ENCODE data around the gene DNPH1. TPM values are rescaled to one million over a fixed set of nuclear protein-coding genes. Genes with fewer than 3 reads are reported as not detected.

Gene DNPH1
- total RNA-seq, 1 experiment from 2014 or later: 91.0 TPM

DNA sequence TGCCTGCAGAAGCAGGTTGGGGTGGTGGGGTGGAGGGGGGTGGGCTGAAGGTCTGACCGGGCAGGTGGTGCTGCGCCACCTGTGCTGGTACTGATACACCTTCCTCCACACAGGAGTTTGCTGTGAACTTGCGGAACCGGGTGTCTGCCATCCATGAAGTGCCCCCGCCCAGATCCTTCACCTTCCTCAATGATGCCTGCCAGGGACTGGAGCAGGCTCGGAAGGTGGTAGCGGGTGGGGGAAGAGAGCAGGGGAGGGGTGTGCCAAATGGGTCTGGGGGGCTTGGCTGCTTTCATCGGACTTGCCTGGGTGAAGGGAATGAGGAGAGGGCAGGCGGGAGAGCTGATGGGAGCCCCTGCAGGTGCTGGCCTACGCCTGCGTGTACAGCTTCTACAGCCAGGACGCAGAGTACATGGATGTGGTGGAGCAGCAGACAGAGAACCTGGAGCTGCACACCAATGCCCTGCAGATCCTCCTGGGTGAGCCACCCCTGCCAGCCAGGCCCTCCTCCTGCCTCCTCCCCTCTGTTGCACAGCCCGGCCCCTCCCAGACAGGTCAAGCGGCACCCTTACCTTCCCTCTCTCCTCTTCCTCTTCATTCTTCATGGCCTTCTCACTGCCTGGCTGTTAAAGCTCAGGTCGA is 6.7 kb downstream of the DNPH1 start:
- POLR2A ChIA-PET: interaction anchor here (0.5 to 0.9 kb wide), 2 partner anchors 15 to 163 kb away, joined by 3 read pairs; partner anchors contain the start of genes KLC4 and MRPL2
- H3K36me3 Mint-ChIP-seq (ENCODE audit: insufficient read depth, unreplicated experiment): peaks cover 45% of the 10 kb centered on the region
- no peak for DNase-seq (ENCODE audit: unreplicated experiment)
- no peaks in the 10 kb centered on the region for H3K9me3 Mint-ChIP-seq (ENCODE audit: unreplicated experiment)
- H3K27me3 Mint-ChIP-seq (ENCODE audit: insufficient read depth, unreplicated experiment): no peaks in the 10 kb centered on the region
- intact Hi-C loops (cut with micrococcal nuclease): no loop called here
- no TSS peak for BruUV-seq (replicated peaks)
- H3K4me1 Mint-ChIP-seq (ENCODE audit: insufficient read depth, unreplicated experiment): peaks cover 18% of the 10 kb centered on the region
- CTCF ChIA-PET: interaction anchor here (0.6 kb wide), 1 partner anchor 11 kb away, joined by 3 read pairs; no protein-coding TSS in a partner anchor
- no peak overlapping the region for H3K4me3 Mint-ChIP-seq (ENCODE audit: unreplicated experiment)
- no peak for TF ChIP-seq CTCF (IDR thresholded peaks at IDR 0.05; ENCODE audit: unreplicated experiment)
- no peak overlapping the region for H3K27ac Mint-ChIP-seq (ENCODE audit: low read depth, unreplicated experiment)

- H3K9me3 Mint-ChIP-seq (ENCODE audit: unreplicated experiment): no peaks in the 10 kb centered on the region
Measured at GRCh38 chr6:43221046-43221972, 8.0 kb downstream of the DNPH1 start.

DNA sequence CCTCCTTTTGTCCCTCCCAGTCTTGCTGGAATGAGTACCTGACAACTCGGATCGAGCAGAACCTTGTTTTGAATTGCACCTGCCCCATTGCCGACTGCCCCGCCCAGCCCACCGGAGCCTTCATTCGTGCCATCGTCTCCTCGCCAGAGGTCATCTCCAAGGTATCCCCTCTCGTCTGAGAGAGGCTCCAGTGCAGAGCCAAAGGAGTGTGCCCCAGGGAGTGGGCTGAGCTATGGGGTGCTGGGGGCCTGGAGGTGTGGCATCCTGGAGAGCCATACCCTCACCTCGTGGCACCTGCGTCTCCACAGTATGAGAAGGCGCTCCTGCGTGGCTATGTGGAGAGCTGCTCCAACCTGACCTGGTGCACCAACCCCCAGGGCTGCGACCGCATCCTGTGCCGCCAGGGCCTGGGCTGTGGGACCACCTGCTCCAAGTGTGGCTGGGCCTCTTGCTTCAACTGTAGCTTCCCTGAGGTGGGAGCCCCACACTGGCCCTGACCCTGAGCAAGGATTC is 8.8 kb downstream of the DNPH1 start:
- H3K27me3 Mint-ChIP-seq (ENCODE audit: insufficient read depth, unreplicated experiment): no peaks in the 10 kb centered on the region
- BruUV-seq (replicated peaks): no TSS peak
- ChIA-PET CTCF (interaction anchor here (1.3 kb wide), 1 partner anchor 8 kb away, joined by 7 read pairs; the partner anchor contains the start of gene DNPH1), POLR2A (interaction anchor here (0.6 to 1.5 kb wide), 4 partner anchors 8 to 162 kb away, joined by 3 to 6 read pairs (median 4); partner anchors contain the start of genes DNPH1, KLC4, MRPL2 and SRF)
- H3K9me3 Mint-ChIP-seq (ENCODE audit: unreplicated experiment): no peaks in the 10 kb centered on the region
- H3K4me1 Mint-ChIP-seq (ENCODE audit: insufficient read depth, unreplicated experiment): peaks cover 18% of the 10 kb centered on the region
- intact Hi-C loops (cut with micrococcal nuclease): no loop called here
- DNase-seq (ENCODE audit: unreplicated experiment): no peak
- no peak overlapping the region for H3K4me3 Mint-ChIP-seq (ENCODE audit: unreplicated experiment)
- TF ChIP-seq CTCF (IDR thresholded peaks at IDR 0.05; ENCODE audit: unreplicated experiment): no peak
- H3K36me3 Mint-ChIP-seq (ENCODE audit: insufficient read depth, unreplicated experiment): peaks cover 41% of the 10 kb centered on the region
- H3K27ac Mint-ChIP-seq (ENCODE audit: low read depth, unreplicated experiment): no peak overlapping the region

More at GRCh38 chr6:43221046-43221972, 8.0 kb downstream of the DNPH1 start:
- intact Hi-C loops (cut with micrococcal nuclease): no loop called here
- Mint-ChIP-seq H3K27ac (ENCODE audit: low read depth, unreplicated experiment) (peak overlapping the region; percentile 75), H3K36me3 (ENCODE audit: insufficient read depth, unreplicated experiment) (peaks cover 46% of the 10 kb centered on the region), H3K27me3 (ENCODE audit: insufficient read depth, unreplicated experiment) (no peaks in the 10 kb centered on the region), H3K4me1 (ENCODE audit: insufficient read depth, unreplicated experiment) (peaks cover 18% of the 10 kb centered on the region), H3K4me3 (ENCODE audit: unreplicated experiment) (no peak overlapping the region)
- ChIA-PET CTCF (interaction anchor here (0.6 to 1.3 kb wide), 2 partner anchors 8 to 12 kb away, joined by 3 to 7 read pairs; partner anchors contain the start of gene DNPH1), POLR2A (interaction anchor here (0.6 to 1.5 kb wide), 4 partner anchors 7 to 162 kb away, joined by 3 to 6 read pairs (median 4); partner anchors contain the start of genes DNPH1, KLC4, MRPL2 and SRF)
- peak; percentile 65 for DNase-seq (ENCODE audit: unreplicated experiment)
- no TSS peak for BruUV-seq (replicated peaks)
- TF ChIP-seq CTCF (IDR thresholded peaks at IDR 0.05; ENCODE audit: unreplicated experiment): no peak
